ENCODE results near the gene RC3H1.
"Not testable (repeated sequence)": the region's sequence is repeated elsewhere in the genome, so short reads cannot be mapped to it uniquely, and the experiment has no call there.

The RC3H1 gene, protein sequence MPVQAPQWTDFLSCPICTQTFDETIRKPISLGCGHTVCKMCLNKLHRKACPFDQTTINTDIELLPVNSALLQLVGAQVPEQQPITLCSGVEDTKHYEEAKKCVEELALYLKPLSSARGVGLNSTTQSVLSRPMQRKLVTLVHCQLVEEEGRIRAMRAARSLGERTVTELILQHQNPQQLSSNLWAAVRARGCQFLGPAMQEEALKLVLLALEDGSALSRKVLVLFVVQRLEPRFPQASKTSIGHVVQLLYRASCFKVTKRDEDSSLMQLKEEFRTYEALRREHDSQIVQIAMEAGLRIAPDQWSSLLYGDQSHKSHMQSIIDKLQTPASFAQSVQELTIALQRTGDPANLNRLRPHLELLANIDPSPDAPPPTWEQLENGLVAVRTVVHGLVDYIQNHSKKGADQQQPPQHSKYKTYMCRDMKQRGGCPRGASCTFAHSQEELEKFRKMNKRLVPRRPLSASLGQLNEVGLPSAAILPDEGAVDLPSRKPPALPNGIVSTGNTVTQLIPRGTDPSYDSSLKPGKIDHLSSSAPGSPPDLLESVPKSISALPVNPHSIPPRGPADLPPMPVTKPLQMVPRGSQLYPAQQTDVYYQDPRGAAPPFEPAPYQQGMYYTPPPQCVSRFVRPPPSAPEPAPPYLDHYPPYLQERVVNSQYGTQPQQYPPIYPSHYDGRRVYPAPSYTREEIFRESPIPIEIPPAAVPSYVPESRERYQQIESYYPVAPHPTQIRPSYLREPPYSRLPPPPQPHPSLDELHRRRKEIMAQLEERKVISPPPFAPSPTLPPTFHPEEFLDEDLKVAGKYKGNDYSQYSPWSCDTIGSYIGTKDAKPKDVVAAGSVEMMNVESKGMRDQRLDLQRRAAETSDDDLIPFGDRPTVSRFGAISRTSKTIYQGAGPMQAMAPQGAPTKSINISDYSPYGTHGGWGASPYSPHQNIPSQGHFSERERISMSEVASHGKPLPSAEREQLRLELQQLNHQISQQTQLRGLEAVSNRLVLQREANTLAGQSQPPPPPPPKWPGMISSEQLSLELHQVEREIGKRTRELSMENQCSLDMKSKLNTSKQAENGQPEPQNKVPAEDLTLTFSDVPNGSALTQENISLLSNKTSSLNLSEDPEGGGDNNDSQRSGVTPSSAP

DNA sequence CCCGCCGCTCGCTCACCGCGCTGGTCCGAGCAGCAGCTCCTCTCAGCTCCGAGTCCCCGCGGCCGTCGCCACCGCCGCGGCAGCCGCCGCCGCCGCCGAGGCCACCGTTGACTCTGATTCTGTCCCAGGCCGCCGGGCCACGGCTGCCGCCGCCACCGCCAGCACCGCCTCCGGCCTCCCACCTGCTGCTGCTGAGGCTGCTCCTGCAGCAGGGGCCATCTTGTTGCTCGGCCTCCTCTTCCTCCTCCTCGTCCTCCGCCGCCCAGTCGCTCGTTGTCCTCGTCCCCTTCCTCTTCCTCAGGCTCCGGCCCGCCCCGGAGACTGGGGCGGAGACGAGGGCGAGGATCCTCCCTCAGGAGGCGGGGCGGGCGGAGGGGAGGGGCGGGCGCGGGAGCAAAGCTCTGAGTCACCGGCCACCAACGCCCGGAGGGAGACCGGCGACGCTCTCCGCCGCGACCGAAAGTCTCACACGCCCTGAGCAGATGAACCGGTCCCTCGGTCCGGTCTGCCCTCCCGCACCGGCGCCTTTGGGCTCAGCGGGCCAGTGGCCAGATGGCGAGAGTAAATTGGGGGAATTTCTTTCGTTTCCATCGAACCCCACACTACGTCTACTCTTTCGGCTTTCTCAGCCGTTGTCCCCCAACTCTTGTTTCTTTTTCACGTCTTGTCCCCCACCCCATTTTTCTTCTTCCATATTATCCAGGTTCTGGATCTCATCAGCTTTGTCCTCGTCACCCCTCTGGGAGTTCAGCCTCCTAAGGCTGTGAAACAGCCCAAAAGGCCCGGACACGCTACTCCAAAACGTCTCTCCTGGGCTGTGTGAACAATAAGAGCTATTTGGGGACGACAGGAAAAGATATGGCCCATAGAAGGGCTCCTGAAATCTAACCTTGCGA is at the start of gene RC3H1:
Gene RC3H1, minus strand, starts transcription at position 278 of the 896 bp plus-strand sequence. CDS start 29,372 bp downstream, outside the sequence.
- FAIRE-seq: no peak

DNA sequence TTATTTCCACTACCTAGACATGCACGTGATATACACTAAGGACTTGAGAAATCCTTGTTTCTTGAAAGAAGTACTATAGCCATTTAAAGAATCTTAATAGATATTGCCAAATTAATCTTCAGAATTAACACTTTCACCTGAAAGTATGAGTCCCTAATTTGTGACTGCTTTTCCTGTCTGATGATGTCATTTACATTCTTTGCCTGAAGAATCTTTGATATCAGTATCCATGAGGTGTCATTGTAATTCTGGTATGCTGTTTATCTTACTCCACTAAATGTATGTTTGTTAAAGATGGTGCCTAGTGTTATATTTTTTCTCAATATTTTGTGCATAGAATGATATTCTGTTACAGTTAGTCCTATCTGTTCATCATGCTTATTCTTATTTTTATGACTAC is 48.5 kb upstream of the RC3H1 start:
- no peak for FAIRE-seq

DNA sequence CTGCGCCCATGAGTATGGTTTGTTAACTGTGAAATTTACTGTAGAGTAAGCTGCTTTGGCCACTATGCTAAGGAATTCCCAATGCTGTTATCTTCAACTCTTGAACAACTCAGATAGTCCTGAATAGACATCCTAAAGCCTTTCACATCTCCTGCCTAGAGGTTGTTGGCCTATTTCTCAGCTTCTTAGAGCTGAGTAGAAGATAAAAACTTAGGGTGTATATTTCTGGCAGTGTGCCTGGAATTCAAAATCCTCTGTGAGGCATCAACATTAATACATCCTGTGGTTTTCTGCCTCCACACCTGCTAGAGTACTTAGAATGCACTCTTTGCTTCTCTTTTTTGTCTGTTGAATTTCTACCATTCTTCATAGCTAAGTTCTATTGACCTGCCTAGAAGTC is 45.8 kb upstream of the RC3H1 start:
- no peak for FAIRE-seq

DNA sequence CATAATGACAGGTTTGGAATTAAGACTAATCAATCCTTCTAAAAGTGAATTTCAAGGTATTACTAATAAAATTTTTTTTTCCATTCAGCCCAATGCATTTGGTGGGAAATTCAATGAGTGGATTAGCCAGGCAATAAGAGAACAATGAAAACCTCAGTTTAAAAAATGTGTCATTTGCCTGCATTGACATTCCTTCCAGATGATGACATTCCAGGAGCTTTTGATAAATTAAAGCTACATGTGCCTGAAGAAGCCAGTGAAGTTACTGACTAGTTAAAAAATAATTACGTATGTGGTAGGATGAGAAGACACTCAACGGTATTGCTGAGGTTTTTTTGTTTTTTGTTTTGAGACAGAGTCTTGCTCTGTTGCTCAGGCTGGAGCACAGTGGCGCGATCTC is 37.9 kb upstream of the RC3H1 start:
- FAIRE-seq: no peak

DNA sequence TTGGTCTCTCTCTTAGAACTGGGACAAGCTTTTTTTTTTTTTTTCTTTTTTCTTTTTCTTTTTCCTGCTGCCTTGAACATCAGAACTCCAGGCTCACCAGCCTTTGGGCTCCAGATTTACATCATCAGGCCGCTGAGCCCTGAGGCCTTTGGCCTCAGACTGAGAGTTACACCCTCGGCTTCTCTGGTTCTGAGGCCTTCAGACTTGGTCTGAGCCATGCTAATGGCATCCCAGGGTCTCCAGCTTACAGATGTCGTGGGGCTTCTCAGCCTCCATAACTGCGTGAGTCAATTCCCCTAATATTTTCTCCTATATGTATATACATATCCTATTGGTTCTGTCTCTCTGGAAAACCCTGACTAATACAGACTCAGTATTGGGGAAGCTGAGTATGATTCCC is 36.5 kb upstream of the RC3H1 start:
- FAIRE-seq: no peak

DNA sequence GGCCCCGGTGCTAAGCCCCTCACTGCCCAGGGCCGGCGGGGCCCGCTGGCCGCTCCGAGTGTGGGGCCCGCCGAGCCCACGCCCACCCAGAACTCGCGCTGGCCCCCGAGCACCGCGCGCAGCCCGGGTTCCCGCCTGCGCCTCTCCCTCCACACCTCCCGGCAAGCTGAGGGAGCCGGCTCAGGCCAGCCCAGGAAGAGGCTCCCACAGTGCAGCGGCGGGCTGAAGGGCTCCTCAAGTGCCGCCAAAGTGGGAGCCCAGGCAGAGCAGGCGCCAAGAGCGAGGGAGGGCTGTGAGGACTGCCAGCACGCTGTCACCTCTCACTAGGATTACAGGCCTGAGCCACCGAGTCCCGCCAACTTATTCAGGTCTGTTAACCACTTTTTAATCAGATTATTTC is 34.5 kb upstream of the RC3H1 start:
- FAIRE-seq: not testable (repeated sequence)

DNA sequence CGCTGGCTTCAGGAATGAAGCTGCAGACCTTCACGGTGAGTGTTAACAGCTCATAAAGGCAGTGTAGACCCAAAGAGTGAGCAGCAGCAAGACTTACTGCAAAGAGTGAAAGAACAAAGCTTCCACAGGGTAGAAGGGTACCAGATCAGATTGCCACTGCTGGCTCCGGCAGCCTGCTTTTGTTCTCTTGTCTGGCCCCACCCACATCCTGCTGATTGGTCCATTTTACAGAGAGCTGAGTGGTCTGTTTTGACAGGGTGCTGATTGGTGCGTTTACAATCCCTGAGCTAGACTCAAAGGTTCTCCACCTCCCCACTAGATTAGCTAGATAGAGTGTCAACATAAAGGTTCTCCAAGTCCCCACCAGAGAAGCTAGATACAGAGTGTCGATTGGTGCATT is 33.6 kb upstream of the RC3H1 start:
- FAIRE-seq: not testable (repeated sequence)

DNA sequence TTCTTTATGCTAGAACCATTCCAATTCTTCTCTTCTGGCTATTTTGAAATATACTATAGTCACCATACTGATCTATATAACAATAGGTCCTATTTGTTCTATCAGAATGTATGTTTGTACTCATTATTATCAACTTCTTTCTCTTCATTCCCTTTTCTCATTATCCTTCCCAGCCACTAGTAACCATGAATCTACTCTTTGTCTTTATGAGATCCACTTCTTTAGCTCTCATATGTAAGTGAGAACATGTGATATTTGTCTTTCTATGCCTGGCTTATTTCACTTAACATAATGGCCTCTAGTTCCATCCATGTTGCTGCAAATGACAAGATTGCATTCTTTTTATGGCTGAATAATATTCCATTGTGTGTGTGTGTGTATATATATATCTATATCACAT is 31.7 kb upstream of the RC3H1 start:
- no peak for FAIRE-seq

DNA sequence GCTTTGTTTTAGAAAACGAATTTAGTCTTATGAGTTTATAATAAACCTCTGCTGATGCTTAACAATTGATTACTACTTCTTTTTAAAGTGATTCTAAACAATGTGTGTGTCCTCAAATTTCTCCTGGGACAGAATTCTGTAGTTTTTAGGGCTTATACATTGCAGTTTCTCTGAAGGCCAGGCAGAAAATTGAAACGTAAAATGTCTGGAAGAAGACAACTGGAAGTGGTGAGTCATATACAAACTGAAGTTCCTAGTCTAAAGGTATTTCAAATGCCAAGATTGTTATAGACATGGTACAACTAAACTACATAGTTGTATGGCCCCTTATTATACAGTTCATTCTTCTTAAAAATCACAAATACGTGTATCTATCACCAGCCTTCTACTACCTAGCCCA is 30.5 kb upstream of the RC3H1 start:
- FAIRE-seq: no peak

DNA sequence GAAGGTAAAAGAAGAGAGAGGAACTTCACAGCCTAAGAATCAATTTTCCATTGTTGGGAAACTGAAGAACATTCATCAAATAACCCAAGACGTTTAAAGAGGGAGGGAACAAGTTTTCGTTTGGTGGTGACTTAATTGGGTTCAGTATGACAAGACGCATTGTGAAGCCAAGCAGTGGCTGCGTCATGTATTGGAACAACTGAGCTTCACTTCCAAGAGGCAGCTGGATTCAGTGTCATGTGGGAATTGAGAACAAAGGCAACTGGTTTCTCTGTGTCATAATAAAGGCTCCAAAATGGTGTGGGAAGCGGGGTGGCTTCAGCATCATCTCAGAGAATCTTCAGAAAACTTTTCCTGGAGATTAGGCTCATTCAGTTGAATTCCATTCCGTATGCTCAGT is 29.8 kb upstream of the RC3H1 start:
- FAIRE-seq: no peak

DNA sequence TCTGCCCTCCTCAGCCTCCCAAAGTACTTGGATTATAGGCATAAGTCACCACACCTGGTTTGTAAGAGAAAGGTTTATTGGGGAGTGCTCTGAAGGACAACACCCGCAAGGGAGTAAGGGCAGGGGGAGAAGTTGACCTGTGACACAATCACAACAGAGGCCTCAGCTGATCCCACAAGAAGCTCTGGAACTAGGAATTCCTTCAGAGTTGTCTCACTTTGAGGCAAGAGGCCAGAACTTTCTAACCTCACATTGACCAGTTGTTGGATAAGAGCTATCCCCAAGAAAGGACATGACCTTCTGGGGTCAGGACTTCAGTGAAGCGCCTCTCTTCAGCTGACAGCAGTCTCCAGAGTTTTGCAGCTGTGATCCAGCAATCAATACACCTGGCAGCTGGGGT is 27.4 kb upstream of the RC3H1 start:
- no peak for FAIRE-seq

DNA sequence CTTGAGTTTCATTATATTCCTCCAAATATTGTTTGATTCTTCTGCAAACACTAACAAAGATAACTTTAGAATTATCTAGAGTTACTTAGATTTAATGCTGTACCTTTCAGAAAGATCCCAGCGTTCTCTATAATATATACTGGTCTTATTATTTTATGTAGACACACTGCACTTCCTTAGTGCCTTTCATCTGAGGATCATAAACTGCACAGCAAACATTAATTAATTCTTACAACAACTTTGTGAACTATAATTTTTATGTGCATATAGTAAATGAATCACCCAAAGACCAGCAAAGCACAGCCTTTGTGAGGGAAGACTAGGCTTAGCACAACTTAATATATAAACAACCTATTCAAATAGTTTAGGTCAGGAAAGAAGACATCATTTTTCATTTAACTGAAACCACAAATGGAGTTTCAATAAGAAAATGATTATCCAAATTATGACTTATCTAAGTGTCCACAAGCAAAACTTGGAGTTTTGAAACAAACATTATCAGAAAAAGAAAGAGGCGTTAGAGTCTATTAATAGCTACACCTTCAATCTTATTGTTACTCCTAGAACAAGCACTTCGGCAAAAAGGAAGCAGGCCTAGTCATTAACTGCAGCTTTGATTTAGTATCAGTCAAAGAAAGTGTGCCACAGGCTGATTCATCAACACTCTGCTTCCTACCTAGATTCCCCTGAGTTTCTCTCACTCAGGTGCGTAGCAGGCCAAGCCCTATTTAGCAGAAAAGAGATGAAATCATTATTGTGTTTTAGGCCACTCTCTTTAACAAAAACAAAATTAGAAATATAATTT is 22.5 kb upstream of the RC3H1 start:
- FAIRE-seq: no peak

DNA sequence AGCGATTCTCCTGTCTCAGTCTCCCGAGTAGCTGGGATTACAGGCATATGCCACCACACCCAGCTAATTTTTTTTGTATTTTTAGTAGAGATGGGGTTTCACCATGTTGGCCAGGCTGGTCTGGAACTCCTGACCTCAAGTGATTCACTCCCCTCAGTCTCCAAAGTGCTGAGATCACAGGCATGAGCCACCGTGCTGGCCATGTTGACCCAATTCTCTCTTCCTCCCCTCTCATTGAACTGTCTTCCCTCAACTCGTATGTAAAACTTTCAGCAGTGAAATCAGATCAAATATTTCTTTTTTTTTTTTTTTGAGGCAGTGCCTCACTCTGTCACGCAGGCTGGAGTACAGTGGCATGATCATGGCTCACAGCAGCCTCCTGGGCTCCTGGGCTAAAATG is 20.4 kb upstream of the RC3H1 start:
- not testable (repeated sequence) for FAIRE-seq

DNA sequence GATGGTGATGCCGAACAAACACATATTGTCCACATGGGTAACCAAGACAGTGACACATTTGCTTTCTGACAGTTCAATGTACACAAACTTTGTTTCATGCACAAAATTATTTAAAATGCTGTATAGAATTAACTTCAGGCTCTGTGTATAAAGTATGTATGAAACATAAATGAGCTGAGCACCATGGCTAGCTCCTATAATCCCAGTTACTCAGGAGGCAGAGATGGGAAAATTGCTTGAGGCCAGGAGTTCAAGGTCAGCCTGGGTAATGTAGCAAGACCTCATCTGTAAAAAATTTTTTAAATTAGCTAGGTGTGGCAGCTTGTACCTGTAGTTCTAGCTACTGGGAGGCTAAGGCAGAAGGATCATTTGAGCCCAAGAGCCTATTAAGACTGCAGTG is 19.2 kb upstream of the RC3H1 start:
- no peak for FAIRE-seq

DNA sequence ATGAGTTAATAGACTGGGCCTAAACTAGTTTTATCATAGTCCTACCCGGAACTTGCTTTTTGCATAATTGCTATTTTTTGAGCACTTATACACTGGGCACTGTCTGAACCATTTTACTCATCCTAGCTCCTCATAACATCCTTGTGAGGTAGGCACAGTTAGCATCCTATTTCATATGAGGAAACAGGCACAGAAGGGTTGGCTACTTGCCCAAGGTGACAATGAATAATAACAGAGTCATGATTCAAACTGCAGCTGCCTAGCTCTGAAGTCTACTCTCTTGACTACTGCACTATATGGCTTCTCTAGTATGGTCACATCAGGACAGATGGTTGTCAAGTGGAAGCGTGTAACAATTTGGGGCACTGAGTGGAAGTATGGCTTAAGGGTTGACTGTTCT is 18.2 kb upstream of the RC3H1 start:
- no peak for FAIRE-seq

DNA sequence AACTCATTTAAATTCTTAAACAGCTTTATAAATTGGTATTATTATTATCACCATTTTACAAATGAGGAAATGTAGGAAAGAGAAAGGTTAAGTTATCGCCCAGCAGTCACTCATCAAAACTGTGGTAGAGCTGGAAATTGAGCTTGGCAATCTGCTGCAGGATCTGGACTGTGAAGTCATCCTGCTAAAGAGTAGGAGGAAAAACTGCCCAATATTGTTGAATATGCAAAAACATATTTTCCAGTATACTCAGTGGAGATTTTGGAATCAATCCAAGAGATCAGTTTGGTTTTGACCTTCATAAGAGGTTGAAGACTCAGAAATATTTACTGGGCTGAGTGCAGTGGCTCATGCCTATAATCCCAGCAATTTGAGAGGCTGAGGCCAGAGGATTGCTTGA is 16.9 kb upstream of the RC3H1 start:
- no peak for FAIRE-seq

DNA sequence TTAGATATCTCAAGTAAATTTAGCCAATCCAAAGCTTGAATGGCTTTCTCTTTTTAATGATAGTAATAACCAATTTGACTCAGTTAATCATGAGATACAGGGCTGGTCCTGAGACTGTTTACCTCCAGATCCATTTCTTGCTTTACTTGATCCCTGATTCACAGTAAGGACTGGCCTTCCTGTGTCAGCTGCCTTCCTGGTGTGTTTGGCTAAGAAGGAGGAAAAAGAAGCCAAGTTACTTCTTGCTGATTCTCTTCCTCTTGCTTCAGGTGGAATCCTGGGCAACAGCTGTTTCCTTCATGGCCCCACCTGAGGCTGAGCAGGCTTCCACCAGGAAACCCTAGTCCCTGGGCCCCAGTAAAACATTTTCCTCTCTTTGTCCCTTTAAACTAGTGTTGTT is 14.6 kb upstream of the RC3H1 start:
- no peak for FAIRE-seq

DNA sequence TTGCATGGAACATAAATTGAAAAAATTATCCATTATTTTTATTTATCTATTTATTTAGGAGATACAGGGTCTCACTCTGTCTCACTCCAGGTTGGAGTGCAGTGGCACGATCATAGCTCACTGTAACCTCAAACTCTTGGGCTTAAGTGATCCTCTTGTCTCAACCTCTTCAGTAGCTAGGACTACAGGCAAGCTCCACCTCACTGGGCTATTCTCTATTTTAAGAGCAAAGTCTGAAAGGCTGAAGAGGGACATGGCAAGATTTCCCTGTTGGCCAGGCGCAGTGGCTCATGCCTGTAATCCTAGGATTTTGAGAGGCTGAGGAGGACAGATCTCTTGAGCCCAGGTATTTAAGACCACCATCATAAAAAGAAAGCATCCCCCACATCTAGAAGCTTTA is 14.0 kb upstream of the RC3H1 start:
- no peak for FAIRE-seq

DNA sequence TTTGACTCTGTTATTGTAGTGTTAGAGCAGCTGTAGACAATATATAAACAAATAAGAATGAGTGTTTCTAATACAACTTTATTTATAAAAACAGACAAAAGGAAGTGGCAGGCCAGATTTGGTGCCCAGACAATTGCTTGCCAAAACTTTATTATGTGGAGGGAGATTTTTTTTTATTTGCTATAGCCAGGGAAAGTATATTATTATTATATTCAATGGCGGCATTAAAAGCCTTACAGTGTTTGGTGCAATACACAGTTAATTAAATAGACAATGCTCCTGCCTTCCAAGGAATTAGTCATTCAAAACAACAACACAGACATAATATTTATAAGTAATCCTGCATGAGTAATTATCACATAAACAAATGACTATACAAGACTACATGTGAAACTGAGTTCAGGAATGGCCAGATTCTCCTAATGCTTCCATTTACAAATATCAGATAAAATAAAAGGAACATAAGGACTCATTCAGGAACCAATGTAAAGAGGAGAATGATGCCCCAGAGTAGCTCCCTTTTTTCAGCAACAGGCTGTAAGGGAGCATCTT is 10.6 kb upstream of the RC3H1 start:
- no peak for FAIRE-seq

DNA sequence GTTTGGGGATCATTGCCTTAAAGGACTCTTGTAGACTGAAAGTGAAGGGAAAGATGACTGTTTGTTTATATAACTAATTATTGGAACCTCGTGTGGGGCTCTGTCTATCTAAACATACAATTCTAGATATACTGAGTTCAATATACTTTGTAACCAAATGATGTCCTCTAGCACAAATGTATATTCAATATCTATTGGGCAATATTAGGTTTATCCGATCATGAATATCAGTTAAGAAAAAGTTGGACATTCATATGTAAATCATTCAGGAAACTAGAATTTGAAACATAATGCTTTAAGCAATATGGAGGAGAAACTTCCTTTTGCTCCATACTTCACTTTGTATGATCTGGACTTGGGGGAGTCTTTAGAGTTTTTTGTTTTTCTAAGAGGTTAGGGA is 8.9 kb upstream of the RC3H1 start:
- no peak for FAIRE-seq

DNA sequence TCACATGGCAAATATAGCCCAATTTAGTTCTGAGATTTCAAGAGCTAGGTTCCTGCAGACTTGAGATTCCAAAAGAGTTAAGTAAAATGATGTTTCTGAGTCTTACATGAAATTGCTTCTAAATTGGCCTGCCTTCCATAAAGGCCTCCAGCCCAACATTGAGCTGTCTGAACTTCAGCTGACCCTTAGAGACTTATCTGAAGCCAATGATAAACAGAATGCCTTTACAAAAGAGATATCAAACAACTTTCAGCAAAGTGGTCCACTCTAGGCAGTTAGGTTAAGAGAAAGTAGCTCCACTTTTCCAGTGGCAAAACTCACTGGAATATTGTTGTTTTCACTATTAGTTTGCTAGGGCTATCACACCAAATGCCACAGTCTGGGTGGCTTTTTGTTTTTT is 6.3 kb upstream of the RC3H1 start:
- no peak for FAIRE-seq
